ENCODE data around the gene DUS1L. TPM values are rescaled to one million over a fixed set of nuclear protein-coding genes. Genes with fewer than 3 reads are reported as not detected.

The DUS1L gene
- total and polyA plus RNA-seq, 2 experiments from 2014 or later = 66.0 to 122 TPM

GRCh38 chr17:82008258-82008940, 57.2 kb downstream of the DUS1L start:
- no peaks in the 10 kb centered on the region for H3K4me1 ChIP-seq (ENCODE audit: insufficient read depth)
- H3K27me3 Mint-ChIP-seq (ENCODE audit: insufficient read depth, low read depth, poor library complexity) = peaks cover 10% of the 10 kb centered on the region
- H3K9me3 Mint-ChIP-seq = no peaks in the 10 kb centered on the region
- DNase-seq (ENCODE audit: low spot score) (no peak), ATAC-seq (no peak)
- TF ChIP-seq, protein P1, sequence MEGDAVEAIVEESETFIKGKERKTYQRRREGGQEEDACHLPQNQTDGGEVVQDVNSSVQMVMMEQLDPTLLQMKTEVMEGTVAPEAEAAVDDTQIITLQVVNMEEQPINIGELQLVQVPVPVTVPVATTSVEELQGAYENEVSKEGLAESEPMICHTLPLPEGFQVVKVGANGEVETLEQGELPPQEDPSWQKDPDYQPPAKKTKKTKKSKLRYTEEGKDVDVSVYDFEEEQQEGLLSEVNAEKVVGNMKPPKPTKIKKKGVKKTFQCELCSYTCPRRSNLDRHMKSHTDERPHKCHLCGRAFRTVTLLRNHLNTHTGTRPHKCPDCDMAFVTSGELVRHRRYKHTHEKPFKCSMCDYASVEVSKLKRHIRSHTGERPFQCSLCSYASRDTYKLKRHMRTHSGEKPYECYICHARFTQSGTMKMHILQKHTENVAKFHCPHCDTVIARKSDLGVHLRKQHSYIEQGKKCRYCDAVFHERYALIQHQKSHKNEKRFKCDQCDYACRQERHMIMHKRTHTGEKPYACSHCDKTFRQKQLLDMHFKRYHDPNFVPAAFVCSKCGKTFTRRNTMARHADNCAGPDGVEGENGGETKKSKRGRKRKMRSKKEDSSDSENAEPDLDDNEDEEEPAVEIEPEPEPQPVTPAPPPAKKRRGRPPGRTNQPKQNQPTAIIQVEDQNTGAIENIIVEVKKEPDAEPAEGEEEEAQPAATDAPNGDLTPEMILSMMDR (conservative IDR thresholded peaks at IDR 0.05; ENCODE audit: low read depth in 2 of 2) = no peak
- TF ChIP-seq STAT1 (IDR thresholded peaks at IDR 0.05; ENCODE audit: unreplicated experiment) = no peak
- no peak for TF ChIP-seq REST (IDR thresholded peaks at IDR 0.05; ENCODE audit: unreplicated experiment)
- TF ChIP-seq ETS1 (IDR thresholded peaks at IDR 0.05) = no peak
- no peak for TF ChIP-seq POLR2AphosphoS5 (IDR thresholded peaks at IDR 0.05; ENCODE audit: low read depth)
- TF ChIP-seq EZH2 (IDR thresholded peaks at IDR 0.05; ENCODE audit: low read depth, unreplicated experiment) = no peak
- TF ChIP-seq NANOG (IDR thresholded peaks at IDR 0.05; ENCODE audit: borderline replicate concordance) = no peak
- TF ChIP-seq CREB1 (CRISPR knock-in tag; IDR thresholded peaks at IDR 0.05; ENCODE audit: low read depth) = no peak
- TF ChIP-seq ZNF114 (CRISPR knock-in tag; IDR thresholded peaks at IDR 0.05) = no peak
- TF ChIP-seq ZNF331 (CRISPR knock-in tag; IDR thresholded peaks at IDR 0.05; ENCODE audit: low read depth) = no peak
- no peak for TF ChIP-seq JUNB (IDR thresholded peaks at IDR 0.05; ENCODE audit: unreplicated experiment)
- TF ChIP-seq EZH2phosphoT487 (IDR thresholded peaks at IDR 0.05; ENCODE audit: unreplicated experiment) = no peak
- TF ChIP-seq ZNF462 (CRISPR knock-in tag; IDR thresholded peaks at IDR 0.05) = no peak
- H3K36me3 ChIP-seq (ENCODE audit: insufficient read depth) = no peaks in the 10 kb centered on the region
- H3K36me3 Mint-ChIP-seq (ENCODE audit: low read depth) = no peaks in the 10 kb centered on the region
- no peaks in the 10 kb centered on the region for H3K9me2 ChIP-seq (ENCODE audit: insufficient read depth)
- H3K27ac Mint-ChIP-seq = no peak overlapping the region
- no peak overlapping the region for H3K4me3 ChIP-seq
- no peaks in the 10 kb centered on the region for H4K20me1 ChIP-seq (replicated peaks; ENCODE audit: insufficient read depth)
- H3K4me1 Mint-ChIP-seq = no peaks in the 10 kb centered on the region
- H3K4me2 ChIP-seq = no peak overlapping the region
- H3K27ac ChIP-seq (ENCODE audit: low read depth) = no peak overlapping the region
- no peak overlapping the region for H2AFZ ChIP-seq
- H3K4me3 Mint-ChIP-seq = no peak overlapping the region
- no peaks in the 10 kb centered on the region for H3K27me3 ChIP-seq (ENCODE audit: insufficient read depth)
- H3F3A ChIP-seq (replicated peaks; ENCODE audit: low read depth) = no peaks in the 10 kb centered on the region
- H3K79me2 ChIP-seq (replicated peaks; ENCODE audit: insufficient read depth) = no peaks in the 10 kb centered on the region

Data from GM23338 (cell line).